ENCODE data around the gene EME2.

The EME2 gene

DNA sequence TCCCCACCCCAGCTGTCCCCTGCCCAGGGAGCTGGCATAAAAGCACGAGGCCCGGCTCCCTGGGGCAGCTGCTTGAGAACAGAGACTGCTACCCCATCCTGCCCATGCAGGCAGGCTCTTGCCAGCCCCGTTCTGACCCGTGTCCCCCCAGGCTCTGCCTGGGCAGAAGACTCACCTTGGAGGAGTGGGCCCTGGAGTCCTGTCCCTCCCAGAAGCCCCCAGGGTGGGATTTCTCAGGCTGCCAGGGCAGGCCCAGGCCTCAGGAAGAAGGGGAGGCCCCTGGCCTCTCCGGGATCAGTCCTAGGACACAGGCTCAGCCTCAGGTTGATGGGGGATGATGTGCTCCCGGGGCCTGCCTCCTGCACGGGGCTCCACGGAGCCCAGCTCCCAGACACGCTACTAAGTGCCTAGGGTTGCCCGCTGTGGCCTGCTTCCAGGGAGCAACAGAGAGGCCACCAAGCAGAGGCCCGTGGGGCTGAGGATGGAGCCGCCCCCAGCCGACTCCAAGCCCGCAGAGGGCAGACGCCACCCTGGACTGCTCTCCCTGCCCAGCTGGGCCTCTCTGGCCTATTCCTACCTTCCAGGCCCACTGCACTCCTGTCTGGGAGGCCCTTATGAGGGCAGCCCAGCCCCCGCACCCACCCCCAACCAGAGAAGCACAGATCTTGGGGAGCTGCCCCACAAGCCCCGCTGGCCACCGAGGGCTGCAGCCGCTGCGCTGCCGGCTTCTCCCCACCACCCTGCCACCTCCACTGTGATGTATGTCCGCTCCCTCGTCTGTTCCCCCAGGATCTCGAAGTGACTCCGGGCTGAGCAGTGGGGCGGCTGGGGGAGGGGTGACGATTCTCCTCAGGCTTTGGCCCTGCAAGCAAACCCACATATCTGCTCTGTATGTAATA, 3.0 kb upstream of the EME2 start:
- Histone ChIP-seq H3K36me3 (ENCODE audit: control insufficient read depth, insufficient read depth, low read length) (peaks cover 34% of the 10 kb centered on the region), H3K9me3 (ENCODE audit: control insufficient read depth, insufficient read depth, low read length) (no peaks in the 10 kb centered on the region), H3K4me3 (ENCODE audit: low read depth, low read length) (no peak overlapping the region), H3K9ac (ENCODE audit: low read depth, low read length) (no peak overlapping the region), H3K4me1 (ENCODE audit: control insufficient read depth, insufficient read depth, low read length) (peaks cover 2% of the 10 kb centered on the region), H3K27me3 (ENCODE audit: control insufficient read depth, insufficient read depth, low read length) (no peaks in the 10 kb centered on the region)

DNA sequence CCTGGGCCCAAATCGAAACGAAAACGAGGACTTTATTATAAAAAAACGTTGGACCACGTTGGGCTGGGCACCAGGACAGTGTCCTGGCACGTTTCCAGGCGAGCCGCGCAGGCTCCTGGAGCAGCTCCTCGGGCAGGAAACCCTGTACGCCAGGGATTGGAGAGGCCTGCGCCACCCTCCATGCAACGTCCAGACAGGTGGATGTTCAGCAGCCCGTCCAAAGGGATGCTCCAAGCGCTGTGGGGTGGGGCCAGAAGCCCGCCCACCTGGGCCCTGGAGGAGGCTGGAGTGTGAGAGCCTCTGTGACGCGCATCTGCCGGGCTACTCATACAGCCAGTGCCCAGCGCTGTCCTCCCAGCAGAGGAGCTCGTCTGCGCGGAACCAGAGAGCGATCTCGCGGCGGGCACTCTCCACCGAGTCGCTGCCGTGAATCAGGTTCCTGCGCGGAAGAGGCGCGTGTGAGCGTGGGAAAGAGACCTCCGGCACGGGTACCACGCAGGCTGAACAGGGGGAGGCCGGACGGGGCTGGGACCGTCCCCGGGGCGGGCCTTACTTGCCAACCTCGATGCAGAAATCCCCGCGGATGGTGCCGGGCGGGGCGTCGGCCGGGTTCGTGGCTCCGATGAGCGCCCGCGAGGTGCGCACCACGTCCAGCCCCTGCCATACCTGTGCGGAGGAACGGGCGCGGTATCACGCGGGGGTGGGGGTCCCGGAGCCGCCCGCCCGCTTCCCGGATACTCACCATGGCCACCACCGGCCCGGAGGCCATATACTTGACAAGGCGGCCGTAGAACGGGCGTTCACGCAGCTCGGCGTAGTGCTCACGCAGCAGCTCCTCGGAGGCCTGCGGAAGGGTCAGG, 2.1 kb upstream of the EME2 start:
- Histone ChIP-seq H3K4me3 (ENCODE audit: low read depth, low read length) (peak overlapping the region; percentile 85), H3K9ac (ENCODE audit: low read depth, low read length) (peak overlapping the region; percentile 79), H3K36me3 (ENCODE audit: control insufficient read depth, insufficient read depth, low read length) (peaks cover 38% of the 10 kb centered on the region), H3K27me3 (ENCODE audit: control insufficient read depth, insufficient read depth, low read length) (no peaks in the 10 kb centered on the region), H3K4me1 (ENCODE audit: control insufficient read depth, insufficient read depth, low read length) (peaks cover 2% of the 10 kb centered on the region), H3K9me3 (ENCODE audit: control insufficient read depth, insufficient read depth, low read length) (no peaks in the 10 kb centered on the region)

DNA sequence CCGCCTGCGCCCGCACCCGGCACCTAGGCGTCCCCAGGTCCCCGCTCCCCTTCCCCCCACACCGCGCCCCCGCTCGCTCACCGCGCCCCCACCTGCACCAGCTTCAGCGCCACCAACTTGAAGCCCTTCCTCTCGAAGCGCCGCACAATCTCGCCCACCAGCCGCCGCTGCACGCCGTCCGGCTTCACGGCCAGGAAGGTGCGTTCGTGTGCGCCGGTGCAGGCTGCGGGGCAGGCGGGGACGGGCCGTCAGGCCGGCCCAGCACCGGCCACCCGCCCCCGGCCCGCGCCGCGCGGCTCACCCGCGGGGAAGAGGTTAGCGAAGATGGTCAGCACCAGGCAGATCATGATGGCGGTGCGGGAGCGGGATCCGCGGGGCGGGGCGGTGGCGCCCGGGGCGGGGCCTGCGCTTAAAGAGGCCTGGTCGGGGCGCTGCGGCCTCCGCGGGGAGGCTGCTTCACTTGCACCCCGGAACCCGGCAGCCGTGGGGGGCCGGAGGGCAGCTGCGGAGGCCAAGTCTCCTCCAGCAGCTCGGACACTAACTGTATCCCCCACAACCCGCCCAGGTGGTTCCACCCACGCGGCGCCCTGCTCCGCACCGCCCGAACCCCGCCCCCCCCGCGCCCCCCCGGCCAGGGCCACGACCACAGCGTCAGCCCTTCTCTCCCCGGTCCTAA, 1.3 kb upstream of the EME2 start, which contains the start of gene NME3:
Gene NME3 (minus strand): TSS at position 356 of the 676 bp plus-strand sequence. CDS start 9 bp downstream, at position 347.
- no peaks in the 10 kb centered on the region for H3K27me3 ChIP-seq (ENCODE audit: control insufficient read depth, insufficient read depth, low read length)
- peak within 1 kb of the TSS; percentile 88 for H3K9ac ChIP-seq (ENCODE audit: low read depth, low read length)
- H3K4me3 ChIP-seq (ENCODE audit: low read depth, low read length): peak within 1 kb of the TSS; percentile 85
- peaks cover 38% of the 10 kb centered on the region for H3K36me3 ChIP-seq (ENCODE audit: control insufficient read depth, insufficient read depth, low read length)
- peaks cover 2% of the 10 kb centered on the region for H3K4me1 ChIP-seq (ENCODE audit: control insufficient read depth, insufficient read depth, low read length)
- H3K9me3 ChIP-seq (ENCODE audit: control insufficient read depth, insufficient read depth, low read length): no peaks in the 10 kb centered on the region

GRCh38 chr16:1771864-1772361, 697 bp upstream of the EME2 start:
- Histone ChIP-seq H3K4me1 (ENCODE audit: control insufficient read depth, insufficient read depth, low read length) (peaks cover 2% of the 10 kb centered on the region), H3K9me3 (ENCODE audit: control insufficient read depth, insufficient read depth, low read length) (no peaks in the 10 kb centered on the region), H3K36me3 (ENCODE audit: control insufficient read depth, insufficient read depth, low read length) (peaks cover 40% of the 10 kb centered on the region), H3K27me3 (ENCODE audit: control insufficient read depth, insufficient read depth, low read length) (no peaks in the 10 kb centered on the region), H3K9ac (ENCODE audit: low read depth, low read length) (peak overlapping the region; percentile 88), H3K4me3 (ENCODE audit: low read depth, low read length) (peak overlapping the region; percentile 85)

- Histone ChIP-seq H3K27me3 (ENCODE audit: control insufficient read depth, insufficient read depth, low read length) (no peaks in the 10 kb centered on the region), H3K4me3 (ENCODE audit: low read depth, low read length) (peak within 1 kb of the TSS; percentile 85), H3K36me3 (ENCODE audit: control insufficient read depth, insufficient read depth, low read length) (peaks cover 36% of the 10 kb centered on the region), H3K9ac (ENCODE audit: low read depth, low read length) (peak within 1 kb of the TSS; percentile 88), H3K4me1 (ENCODE audit: control insufficient read depth, insufficient read depth, low read length) (peaks cover 2% of the 10 kb centered on the region), H3K9me3 (ENCODE audit: control insufficient read depth, insufficient read depth, low read length) (no peaks in the 10 kb centered on the region)
Measured at GRCh38 chr16:1772908-1773702, 495 bp downstream of the EME2 start, which contains the start of gene MRPS34. Gene MRPS34, minus strand, starts transcription at chr16:1773134. Its CDS starts 15 bp downstream, at chr16:1773119.

- no peaks in the 10 kb centered on the region for H3K27me3 ChIP-seq (ENCODE audit: control insufficient read depth, insufficient read depth, low read length)
- H3K36me3 ChIP-seq (ENCODE audit: control insufficient read depth, insufficient read depth, low read length): peaks cover 31% of the 10 kb centered on the region
- peak overlapping the region; percentile 85 for H3K9ac ChIP-seq (ENCODE audit: low read depth, low read length)
- peak overlapping the region; percentile 85 for H3K4me3 ChIP-seq (ENCODE audit: low read depth, low read length)
- H3K9me3 ChIP-seq (ENCODE audit: control insufficient read depth, insufficient read depth, low read length): no peaks in the 10 kb centered on the region
- H3K4me1 ChIP-seq (ENCODE audit: control insufficient read depth, insufficient read depth, low read length): peaks cover 2% of the 10 kb centered on the region
Measured at GRCh38 chr16:1773703-1774447, 1.3 kb downstream of the EME2 start.

- H3K9me3 ChIP-seq (ENCODE audit: control insufficient read depth, insufficient read depth, low read length): no peaks in the 10 kb centered on the region
- H3K4me3 ChIP-seq (ENCODE audit: low read depth, low read length): no peak overlapping the region
- no peaks in the 10 kb centered on the region for H3K27me3 ChIP-seq (ENCODE audit: control insufficient read depth, insufficient read depth, low read length)
- H3K4me1 ChIP-seq (ENCODE audit: control insufficient read depth, insufficient read depth, low read length): peaks cover 2% of the 10 kb centered on the region
- peaks cover 33% of the 10 kb centered on the region for H3K36me3 ChIP-seq (ENCODE audit: control insufficient read depth, insufficient read depth, low read length)
- peak overlapping the region; percentile 12 for H3K9ac ChIP-seq (ENCODE audit: low read depth, low read length)
Measured at GRCh38 chr16:1774448-1774780, 1.8 kb downstream of the EME2 start.

DNA sequence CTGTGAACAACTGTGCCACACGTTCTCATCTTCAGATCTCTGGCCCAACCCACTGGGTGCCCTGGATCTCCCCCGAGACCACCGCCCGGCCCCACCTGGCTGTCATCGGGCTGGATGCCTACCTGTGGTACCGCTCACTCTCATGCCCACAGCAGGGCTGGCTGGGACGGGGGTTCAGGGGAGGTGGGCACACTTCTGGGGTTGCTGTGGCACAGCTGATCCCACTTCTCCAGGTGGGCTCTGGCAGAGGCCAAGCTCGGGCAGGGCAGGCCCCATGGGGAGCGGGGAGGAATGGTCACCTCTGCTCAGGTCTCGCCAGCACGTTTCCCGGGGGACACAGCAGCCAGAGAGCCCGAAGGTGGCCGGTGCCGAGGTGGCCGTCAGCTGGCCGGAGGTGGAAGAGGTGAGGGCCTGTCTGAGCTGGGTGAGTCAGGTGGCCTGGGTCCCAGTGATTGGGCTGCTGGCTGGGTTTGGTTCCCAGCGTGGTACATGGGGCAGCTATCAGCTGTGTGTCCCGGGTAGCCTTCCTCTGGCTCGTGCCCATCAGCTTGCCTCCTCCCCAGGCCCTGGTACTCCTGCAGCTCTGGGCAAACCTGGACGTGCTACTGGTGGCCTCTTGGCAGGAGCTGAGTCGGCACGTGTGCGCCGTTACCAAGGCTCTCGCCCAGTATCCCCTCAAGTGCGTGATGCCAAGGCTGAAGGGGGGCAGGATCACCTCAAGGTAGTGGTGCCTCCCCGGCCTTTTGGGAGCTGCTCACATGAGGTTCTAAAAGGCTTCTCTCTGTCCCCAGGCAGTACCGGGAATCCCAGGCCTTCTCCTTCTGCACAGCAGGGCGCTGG, 2.6 kb downstream of the EME2 start:
- H3K9ac ChIP-seq (ENCODE audit: low read depth, low read length): no peak overlapping the region

DNA sequence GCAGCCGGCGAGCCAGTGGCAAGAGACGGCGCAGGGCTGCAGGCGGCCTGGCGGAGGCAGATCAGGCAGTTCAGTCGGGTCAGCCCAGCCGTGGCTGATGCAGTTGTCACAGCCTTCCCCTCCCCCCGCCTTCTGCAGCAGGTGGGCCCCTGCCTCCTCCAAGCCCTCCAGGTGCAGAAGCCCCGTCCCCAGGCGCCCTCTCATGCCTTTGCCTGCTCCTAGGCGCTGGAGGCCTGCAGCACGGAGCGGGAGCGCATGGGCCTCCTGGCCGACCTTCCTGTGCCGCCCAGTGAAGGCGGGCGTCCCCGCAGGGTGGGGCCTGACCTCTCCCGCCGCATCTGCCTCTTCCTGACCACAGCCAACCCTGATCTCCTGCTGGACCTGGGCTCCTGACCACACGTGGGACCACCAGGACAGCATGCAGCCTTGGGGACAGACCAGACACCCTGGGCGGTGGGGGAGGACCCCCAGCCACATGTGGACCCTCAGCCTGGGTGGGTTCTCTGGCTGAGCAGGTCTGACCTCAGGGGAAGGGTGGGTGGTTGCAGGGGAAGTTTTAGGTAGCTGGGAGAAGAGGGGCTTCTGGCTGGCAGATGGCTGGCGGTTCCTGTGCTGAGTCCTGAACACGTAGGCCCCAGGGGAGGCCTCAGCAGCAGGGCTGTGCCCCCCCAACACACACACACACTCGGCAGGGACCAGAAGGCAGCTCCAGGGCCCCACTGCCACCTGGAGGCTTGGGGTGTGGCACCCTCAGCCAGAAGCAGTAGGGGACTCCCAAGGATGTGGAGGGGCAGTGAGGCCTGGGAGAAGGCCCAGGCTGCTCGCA, 3.4 kb downstream of the EME2 start:
- Histone ChIP-seq H3K9me3 (ENCODE audit: control insufficient read depth, insufficient read depth, low read length) (no peaks in the 10 kb centered on the region), H3K9ac (ENCODE audit: low read depth, low read length) (no peak overlapping the region), H3K36me3 (ENCODE audit: control insufficient read depth, insufficient read depth, low read length) (peaks cover 41% of the 10 kb centered on the region), H3K27me3 (ENCODE audit: control insufficient read depth, insufficient read depth, low read length) (no peaks in the 10 kb centered on the region), H3K4me3 (ENCODE audit: low read depth, low read length) (no peak overlapping the region), H3K4me1 (ENCODE audit: control insufficient read depth, insufficient read depth, low read length) (no peaks in the 10 kb centered on the region)

More for the DNA sequence above, 2.6 kb downstream of the EME2 start:
- Histone ChIP-seq H3K4me1 (ENCODE audit: control insufficient read depth, insufficient read depth, low read length) (no peaks in the 10 kb centered on the region), H3K36me3 (ENCODE audit: control insufficient read depth, insufficient read depth, low read length) (peaks cover 38% of the 10 kb centered on the region), H3K4me3 (ENCODE audit: low read depth, low read length) (no peak overlapping the region), H3K9me3 (ENCODE audit: control insufficient read depth, insufficient read depth, low read length) (no peaks in the 10 kb centered on the region), H3K27me3 (ENCODE audit: control insufficient read depth, insufficient read depth, low read length) (no peaks in the 10 kb centered on the region)

Data from iPS-15b (cell line).